ENCODE measurements around the gene TFEC. TPM values are rescaled to one million over a fixed set of nuclear protein-coding genes. Genes with fewer than 3 reads are reported as not detected.
"Not testable (repeated sequence)": the region's sequence is repeated elsewhere in the genome, so short reads cannot be mapped to it uniquely, and the experiment has no call there.

TFEC gene
- total RNA-seq, 1 donor from 2014 or later, result not detected

DNA sequence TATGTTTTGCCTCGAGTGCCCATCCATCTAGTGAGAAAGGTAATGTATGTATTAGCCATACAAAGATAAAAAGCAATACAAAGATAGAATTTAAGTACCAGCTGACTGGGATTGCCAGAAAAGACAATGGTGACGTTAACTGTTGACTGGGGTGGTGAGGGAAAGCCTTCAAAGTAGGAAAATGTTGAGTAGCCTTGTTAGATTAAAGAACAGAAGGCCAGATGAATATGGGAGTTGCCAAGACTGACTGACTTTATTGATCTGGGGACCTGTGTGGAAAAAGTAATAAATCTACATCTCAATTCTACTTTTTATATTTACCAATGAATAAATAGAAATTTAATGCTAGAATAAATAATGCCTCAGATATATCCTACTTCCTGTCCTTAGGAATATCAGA is 97.7 kb downstream of the TFEC start:
- DNase-seq, result no peak
- Mint-ChIP-seq H3K36me3 (ENCODE audit: low read depth) (no peaks in the 10 kb centered on the region), H3K9me3 (no peaks in the 10 kb centered on the region), H3K27me3 (no peaks in the 10 kb centered on the region), H3K27ac (no peak overlapping the region), H3K4me1 (no peaks in the 10 kb centered on the region), H3K4me3 (no peak overlapping the region)
- intact Hi-C loops (cut with micrococcal nuclease), result no loop called here

DNA sequence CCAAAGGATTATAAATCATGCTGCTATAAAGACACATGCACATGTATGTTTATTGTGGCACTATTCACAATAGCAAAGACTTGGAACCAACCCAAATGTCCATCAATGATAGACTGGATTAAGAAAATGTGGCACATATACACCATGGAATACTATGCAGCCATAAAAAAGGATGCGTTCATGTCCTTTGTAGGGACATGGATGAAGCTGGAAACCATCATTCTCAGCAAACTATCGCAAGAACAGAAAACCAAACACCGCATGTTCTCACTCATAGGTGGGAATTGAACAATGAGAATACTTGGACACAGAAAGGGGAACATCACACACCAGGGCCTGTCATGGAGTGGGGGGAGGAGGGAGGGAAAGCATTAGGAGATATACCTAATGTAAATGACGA is 100.4 kb downstream of the TFEC start:
- intact Hi-C loops (cut with micrococcal nuclease), result not testable (repeated sequence)

DNA sequence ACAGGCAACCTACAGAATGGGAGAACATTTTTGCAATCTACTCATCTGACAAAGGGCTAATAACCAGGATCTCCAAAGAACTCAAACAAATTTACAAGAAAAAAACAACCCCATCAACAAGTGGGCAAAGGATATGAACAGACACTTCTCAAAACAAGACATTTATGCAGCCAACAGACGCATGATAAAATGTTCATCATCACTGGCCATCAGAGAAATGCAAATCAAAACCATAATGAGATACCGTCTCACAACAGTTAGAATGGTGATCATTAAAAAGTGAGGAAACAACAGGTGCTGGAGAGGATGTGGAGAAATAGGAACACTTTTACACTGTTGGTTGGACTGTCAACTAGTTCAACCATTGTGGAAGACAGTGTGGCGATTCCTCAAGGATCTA is 100.8 kb downstream of the TFEC start:
- DNase-seq; H3K9me3 Mint-ChIP-seq; H3K36me3 Mint-ChIP-seq (ENCODE audit: low read depth); H3K4me1 Mint-ChIP-seq; H3K27ac Mint-ChIP-seq; intact Hi-C loops (cut with micrococcal nuclease); H3K4me3 Mint-ChIP-seq; H3K27me3 Mint-ChIP-seq: not testable (repeated sequence)

More for the DNA sequence above, 100.4 kb downstream of the TFEC start:
- H3K36me3 Mint-ChIP-seq (ENCODE audit: low read depth); H3K9me3 Mint-ChIP-seq; H3K4me1 Mint-ChIP-seq; H3K4me3 Mint-ChIP-seq; H3K27ac Mint-ChIP-seq; DNase-seq; H3K27me3 Mint-ChIP-seq: not testable (repeated sequence)

GRCh38 chr7:115924411-115924810 is 106.2 kb downstream of the TFEC start:
- DNase-seq, result no peak
- H3K9me3 Mint-ChIP-seq, result no peaks in the 10 kb centered on the region
- no peaks in the 10 kb centered on the region for H3K27me3 Mint-ChIP-seq
- no peaks in the 10 kb centered on the region for H3K4me1 Mint-ChIP-seq
- intact Hi-C loops (cut with micrococcal nuclease), result no loop called here
- no peaks in the 10 kb centered on the region for H3K36me3 Mint-ChIP-seq (ENCODE audit: low read depth)
- no peak overlapping the region for H3K4me3 Mint-ChIP-seq
- no peak overlapping the region for H3K27ac Mint-ChIP-seq

DNA sequence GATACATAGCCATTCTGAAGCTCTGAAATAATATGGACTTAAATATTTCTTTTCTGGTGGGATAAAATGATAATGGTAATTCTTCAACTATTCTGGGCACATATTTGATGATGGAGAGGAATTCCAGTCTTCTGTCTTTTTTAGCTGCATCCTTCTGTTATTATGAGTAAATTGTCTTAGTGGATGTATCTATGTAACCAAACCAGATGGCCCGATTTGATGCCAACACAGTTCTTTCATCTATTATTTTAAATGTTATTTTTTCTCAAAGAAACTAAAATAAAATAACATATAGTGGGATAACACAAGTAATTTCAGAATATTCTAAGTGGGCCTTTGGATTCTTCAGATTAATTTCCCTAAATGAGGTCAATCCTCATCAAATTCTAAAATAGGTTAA is 110.2 kb downstream of the TFEC start:
- no peaks in the 10 kb centered on the region for H3K9me3 Mint-ChIP-seq
- no peak overlapping the region for H3K27ac Mint-ChIP-seq
- no peaks in the 10 kb centered on the region for H3K36me3 Mint-ChIP-seq (ENCODE audit: low read depth)
- intact Hi-C loops (cut with micrococcal nuclease), result no loop called here
- DNase-seq, result no peak
- H3K4me3 Mint-ChIP-seq, result no peak overlapping the region
- peaks cover 3% of the 10 kb centered on the region for H3K27me3 Mint-ChIP-seq
- H3K4me1 Mint-ChIP-seq, result no peaks in the 10 kb centered on the region

- no peaks in the 10 kb centered on the region for H3K9me3 Mint-ChIP-seq
- peaks cover 6% of the 10 kb centered on the region for H3K27me3 Mint-ChIP-seq
- intact Hi-C loops (cut with micrococcal nuclease), result loop anchor here (5.0 kb wide), 1 partner anchor 1833 kb away; no protein-coding TSS in a partner anchor
- no peak for DNase-seq
- no peak overlapping the region for H3K27ac Mint-ChIP-seq
- no peaks in the 10 kb centered on the region for H3K4me1 Mint-ChIP-seq
- no peaks in the 10 kb centered on the region for H3K36me3 Mint-ChIP-seq (ENCODE audit: low read depth)
- H3K4me3 Mint-ChIP-seq, result no peak overlapping the region
Measured at GRCh38 chr7:115914951-115915350, 115.6 kb downstream of the TFEC start.

GRCh38 chr7:115911465-115911864 is 119.1 kb downstream of the TFEC start:
- no peak overlapping the region for H3K27ac Mint-ChIP-seq
- H3K36me3 Mint-ChIP-seq (ENCODE audit: low read depth), result no peaks in the 10 kb centered on the region
- H3K27me3 Mint-ChIP-seq, result peaks cover 5% of the 10 kb centered on the region
- no peak for DNase-seq
- H3K4me1 Mint-ChIP-seq, result no peaks in the 10 kb centered on the region
- intact Hi-C loops (cut with micrococcal nuclease), result loop anchor here (2.0 to 5.0 kb wide), 2 partner anchors 1829 to 1885 kb away; no protein-coding TSS in a partner anchor
- no peak overlapping the region for H3K4me3 Mint-ChIP-seq
- no peaks in the 10 kb centered on the region for H3K9me3 Mint-ChIP-seq

DNA sequence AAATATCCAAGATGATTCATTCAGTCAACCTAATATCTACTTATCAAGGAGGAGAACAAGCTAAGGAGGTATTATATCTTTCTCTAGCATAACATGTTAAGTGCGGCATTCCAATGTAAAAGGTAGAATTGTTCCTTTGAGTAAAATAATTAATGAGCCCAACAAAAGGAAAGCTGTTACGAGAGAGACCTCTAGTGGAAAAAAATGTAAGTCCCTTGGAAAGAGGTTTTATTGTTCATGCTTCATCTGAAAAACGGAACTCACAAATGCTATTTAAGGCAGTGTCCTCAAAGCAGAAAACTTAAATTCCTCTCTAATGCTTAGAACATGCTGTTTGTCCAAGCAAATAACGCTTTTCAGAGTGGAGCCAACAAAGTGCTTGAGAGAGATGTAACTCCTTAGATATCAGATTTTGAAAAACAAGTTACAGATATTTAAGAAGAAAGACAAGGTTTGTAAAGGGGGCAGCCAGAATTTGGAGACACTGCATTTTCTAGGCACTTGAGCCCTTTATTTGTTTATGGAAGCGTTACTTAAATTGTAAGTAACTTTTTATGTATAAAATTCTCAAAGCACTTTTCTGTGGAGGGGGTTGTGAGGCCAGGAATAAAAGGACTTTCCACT is 119.9 kb downstream of the TFEC start:
- no peaks in the 10 kb centered on the region for H3K4me1 Mint-ChIP-seq
- intact Hi-C loops (cut with micrococcal nuclease), result loop anchor here (2.0 to 5.0 kb wide), 2 partner anchors 1828 to 1884 kb away; no protein-coding TSS in a partner anchor
- peaks cover 5% of the 10 kb centered on the region for H3K27me3 Mint-ChIP-seq
- no peak overlapping the region for H3K4me3 Mint-ChIP-seq
- no peak overlapping the region for H3K27ac Mint-ChIP-seq
- DNase-seq, result no peak
- no peaks in the 10 kb centered on the region for H3K9me3 Mint-ChIP-seq
- H3K36me3 Mint-ChIP-seq (ENCODE audit: low read depth), result no peaks in the 10 kb centered on the region

GRCh38 chr7:115906731-115907130 is 123.8 kb downstream of the TFEC start:
- Mint-ChIP-seq H3K4me1 (no peaks in the 10 kb centered on the region), H3K36me3 (ENCODE audit: low read depth) (no peaks in the 10 kb centered on the region), H3K27me3 (peaks cover 2% of the 10 kb centered on the region), H3K27ac (no peak overlapping the region), H3K4me3 (no peak overlapping the region), H3K9me3 (no peaks in the 10 kb centered on the region)
- no peak for DNase-seq
- intact Hi-C loops (cut with micrococcal nuclease), result no loop called here

DNA sequence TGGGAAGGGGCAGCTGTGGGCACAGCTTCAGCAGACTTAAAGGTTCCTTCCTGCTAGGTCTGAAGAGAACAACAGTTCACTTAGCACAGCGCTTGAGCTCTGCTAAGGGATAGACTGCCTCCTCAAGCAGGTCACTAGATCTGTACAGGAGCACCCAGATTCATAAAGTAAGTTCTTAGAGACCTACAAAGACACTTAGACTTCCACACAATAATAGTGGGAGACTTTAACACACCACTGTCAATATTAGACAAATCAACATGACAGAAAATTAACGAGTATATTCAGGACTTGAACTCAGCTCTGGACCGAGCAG is 140.9 kb downstream of the TFEC start:
- intact Hi-C loops (cut with micrococcal nuclease), result no loop called here
- H3K36me3 Mint-ChIP-seq (ENCODE audit: low read depth), result no peaks in the 10 kb centered on the region
- H3K9me3 Mint-ChIP-seq, result peaks cover 6% of the 10 kb centered on the region
- no peak for DNase-seq
- H3K27me3 Mint-ChIP-seq, result no peaks in the 10 kb centered on the region
- no peak overlapping the region for H3K4me3 Mint-ChIP-seq
- H3K4me1 Mint-ChIP-seq, result no peaks in the 10 kb centered on the region
- H3K27ac Mint-ChIP-seq, result no peak overlapping the region

- Mint-ChIP-seq H3K9me3 (peaks cover 6% of the 10 kb centered on the region), H3K27me3 (no peaks in the 10 kb centered on the region), H3K27ac (no peak overlapping the region), H3K4me1 (no peaks in the 10 kb centered on the region), H3K4me3 (no peak overlapping the region), H3K36me3 (ENCODE audit: low read depth) (no peaks in the 10 kb centered on the region)
- no peak for DNase-seq
- intact Hi-C loops (cut with micrococcal nuclease), result no loop called here
Measured at GRCh38 chr7:115888981-115889668, 141.4 kb downstream of the TFEC start.

DNA sequence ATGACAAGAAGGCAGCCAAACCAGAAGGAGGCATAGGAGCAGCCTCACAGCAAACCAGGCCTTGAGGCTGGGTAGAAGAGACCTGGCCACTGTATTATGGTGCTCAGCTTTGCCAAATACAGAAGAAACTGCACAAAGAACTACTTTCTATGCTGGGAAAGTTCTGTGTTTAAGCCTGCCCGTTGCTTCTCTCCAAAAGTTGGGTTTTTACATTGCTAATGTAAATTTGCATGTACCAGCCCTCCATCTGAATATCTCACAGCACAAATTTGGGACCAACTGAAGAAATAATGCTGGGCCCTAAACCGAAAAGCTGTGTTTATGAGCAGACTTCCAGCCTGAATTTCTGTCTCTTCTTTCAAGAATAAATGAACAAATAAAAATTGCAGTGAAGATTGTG is 145.0 kb downstream of the TFEC start:
- Mint-ChIP-seq H3K9me3 (peaks cover 6% of the 10 kb centered on the region), H3K27me3 (no peaks in the 10 kb centered on the region), H3K27ac (no peak overlapping the region), H3K4me1 (no peaks in the 10 kb centered on the region), H3K36me3 (ENCODE audit: low read depth) (no peaks in the 10 kb centered on the region), H3K4me3 (no peak overlapping the region)
- intact Hi-C loops (cut with micrococcal nuclease), result no loop called here
- no peak for DNase-seq
